ENCODE results near the gene RPL37. TPM values are rescaled to one million over a fixed set of nuclear protein-coding genes. Genes with fewer than 3 reads are reported as not detected.

RPL37 gene
- total RNA-seq, 2 donors from 2014 or later, result 1,411 to 1,439 TPM

GRCh38 chr5:40780199-40780598, 54.8 kb downstream of the RPL37 start:
- Mint-ChIP-seq H3K27ac (no peak overlapping the region), H3K27me3 (ENCODE audit: insufficient read depth) (no peaks in the 10 kb centered on the region), H3K4me1 (peaks cover 12% of the 10 kb centered on the region), H3K36me3 (ENCODE audit: low read depth) (peaks cover 17% of the 10 kb centered on the region), H3K9me3 (no peaks in the 10 kb centered on the region), H3K4me3 (no peak overlapping the region)
- Histone ChIP-seq H3K9ac (ENCODE audit: extremely low read depth, low read length, poor library complexity, severe bottlenecking) (no peak overlapping the region), H3K4me3 (ENCODE audit: low read length) (no peak overlapping the region), H3K9me3 (ENCODE audit: control insufficient read depth, low read length) (no peaks in the 10 kb centered on the region), H3K27me3 (ENCODE audit: control insufficient read depth, insufficient read depth, low read length, poor library complexity, severe bottlenecking) (no peaks in the 10 kb centered on the region), H3K27ac (ENCODE audit: low read depth, low read length) (no peak overlapping the region), H3K36me3 (ENCODE audit: control insufficient read depth, insufficient read depth, low read length) (peaks cover 16% of the 10 kb centered on the region), H3K4me1 (ENCODE audit: control insufficient read depth, insufficient read depth, low read length) (peaks cover 8% of the 10 kb centered on the region)
- WGBS, 2 experiments (ENCODE audit: insufficient coverage in 1 of 2, insufficient read length in 1 of 2), result 92% methylated on average over 3 of the region's 5 CpGs; no CpG with 5 or more reads in 1 of the 2 experiments
- TF ChIP-seq, protein P1, sequence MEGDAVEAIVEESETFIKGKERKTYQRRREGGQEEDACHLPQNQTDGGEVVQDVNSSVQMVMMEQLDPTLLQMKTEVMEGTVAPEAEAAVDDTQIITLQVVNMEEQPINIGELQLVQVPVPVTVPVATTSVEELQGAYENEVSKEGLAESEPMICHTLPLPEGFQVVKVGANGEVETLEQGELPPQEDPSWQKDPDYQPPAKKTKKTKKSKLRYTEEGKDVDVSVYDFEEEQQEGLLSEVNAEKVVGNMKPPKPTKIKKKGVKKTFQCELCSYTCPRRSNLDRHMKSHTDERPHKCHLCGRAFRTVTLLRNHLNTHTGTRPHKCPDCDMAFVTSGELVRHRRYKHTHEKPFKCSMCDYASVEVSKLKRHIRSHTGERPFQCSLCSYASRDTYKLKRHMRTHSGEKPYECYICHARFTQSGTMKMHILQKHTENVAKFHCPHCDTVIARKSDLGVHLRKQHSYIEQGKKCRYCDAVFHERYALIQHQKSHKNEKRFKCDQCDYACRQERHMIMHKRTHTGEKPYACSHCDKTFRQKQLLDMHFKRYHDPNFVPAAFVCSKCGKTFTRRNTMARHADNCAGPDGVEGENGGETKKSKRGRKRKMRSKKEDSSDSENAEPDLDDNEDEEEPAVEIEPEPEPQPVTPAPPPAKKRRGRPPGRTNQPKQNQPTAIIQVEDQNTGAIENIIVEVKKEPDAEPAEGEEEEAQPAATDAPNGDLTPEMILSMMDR (conservative IDR thresholded peaks at IDR 0.05), result no peak
- no peak for DNase-seq

DNA sequence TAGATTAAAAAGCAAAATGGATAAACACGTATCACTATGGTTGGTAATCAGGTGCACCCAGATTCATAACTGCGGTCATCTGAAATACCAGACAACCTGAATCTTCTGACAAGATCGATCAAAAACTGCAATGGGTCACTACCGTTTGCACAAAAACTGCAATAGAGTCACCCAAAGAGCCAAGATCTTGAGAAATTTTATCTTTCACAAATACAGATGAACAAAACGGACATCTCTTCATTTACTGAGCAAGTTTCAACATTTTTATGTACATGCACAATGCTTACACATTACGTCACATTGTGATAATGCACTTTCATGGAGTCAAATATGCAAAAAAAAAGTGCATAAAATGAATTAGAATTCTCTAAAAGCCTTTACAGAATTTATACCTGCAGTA, 55.5 kb downstream of the RPL37 start:
- no peak for DNase-seq
- WGBS, 2 experiments (ENCODE audit: insufficient coverage in 1 of 2, insufficient read length in 1 of 2), result 97 to 99% methylated on average over 6 of the region's 6 CpGs
- no peak overlapping the region for H3K4me3 ChIP-seq (ENCODE audit: low read length)
- no peak overlapping the region for H3K9ac ChIP-seq (ENCODE audit: extremely low read depth, low read length, poor library complexity, severe bottlenecking)
- Mint-ChIP-seq H3K36me3 (ENCODE audit: low read depth) (peaks cover 19% of the 10 kb centered on the region), H3K27me3 (ENCODE audit: insufficient read depth) (no peaks in the 10 kb centered on the region), H3K4me1 (peaks cover 10% of the 10 kb centered on the region), H3K27ac (no peak overlapping the region), H3K4me3 (no peak overlapping the region), H3K9me3 (no peaks in the 10 kb centered on the region)
- H3K27me3 ChIP-seq (ENCODE audit: control insufficient read depth, insufficient read depth, low read length, poor library complexity, severe bottlenecking), result no peaks in the 10 kb centered on the region
- TF ChIP-seq, protein P1 (conservative IDR thresholded peaks at IDR 0.05), result no peak
- H3K9me3 ChIP-seq (ENCODE audit: control insufficient read depth, low read length), result no peaks in the 10 kb centered on the region
- no peak overlapping the region for H3K27ac ChIP-seq (ENCODE audit: low read depth, low read length)
- peaks cover 4% of the 10 kb centered on the region for H3K4me1 ChIP-seq (ENCODE audit: control insufficient read depth, insufficient read depth, low read length)
- H3K36me3 ChIP-seq (ENCODE audit: control insufficient read depth, insufficient read depth, low read length), result peaks cover 23% of the 10 kb centered on the region

DNA sequence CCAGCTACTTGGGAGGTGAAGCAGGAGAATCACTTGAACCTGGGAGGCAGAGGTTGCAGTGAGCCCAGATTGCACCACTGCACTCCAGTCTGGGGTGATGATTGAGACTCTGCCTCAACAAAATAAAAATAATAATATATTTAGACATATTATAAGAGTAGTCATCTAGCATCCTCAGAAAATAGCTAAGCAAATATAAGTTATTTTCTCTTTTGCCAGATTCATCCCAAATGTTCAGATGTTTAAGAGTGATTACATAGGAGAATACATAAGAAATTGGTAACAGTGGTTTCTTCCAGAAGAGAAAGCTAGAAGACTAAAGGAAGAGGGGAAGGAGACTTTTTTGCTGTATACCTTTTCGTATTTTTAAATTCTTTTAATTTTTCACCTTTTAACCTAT, 56.9 kb downstream of the RPL37 start:
- no peak overlapping the region for H3K27ac Mint-ChIP-seq
- WGBS, 2 experiments (ENCODE audit: insufficient coverage in 1 of 2, insufficient read length in 1 of 2), result no CpG with 5 or more reads among the region's 1 CpG

More for the DNA sequence above, 56.9 kb downstream of the RPL37 start:
- Mint-ChIP-seq H3K36me3 (ENCODE audit: low read depth) (peaks cover 27% of the 10 kb centered on the region), H3K9me3 (no peaks in the 10 kb centered on the region), H3K27me3 (ENCODE audit: insufficient read depth) (no peaks in the 10 kb centered on the region), H3K4me3 (no peak overlapping the region), H3K4me1 (peaks cover 9% of the 10 kb centered on the region)
- H3K27me3 ChIP-seq (ENCODE audit: control insufficient read depth, insufficient read depth, low read length, poor library complexity, severe bottlenecking), result no peaks in the 10 kb centered on the region
- peaks cover 37% of the 10 kb centered on the region for H3K36me3 ChIP-seq (ENCODE audit: control insufficient read depth, insufficient read depth, low read length)
- H3K9ac ChIP-seq (ENCODE audit: extremely low read depth, low read length, poor library complexity, severe bottlenecking), result no peak overlapping the region
- H3K4me1 ChIP-seq (ENCODE audit: control insufficient read depth, insufficient read depth, low read length), result no peaks in the 10 kb centered on the region
- H3K9me3 ChIP-seq (ENCODE audit: control insufficient read depth, low read length), result no peaks in the 10 kb centered on the region
- no peak overlapping the region for H3K4me3 ChIP-seq (ENCODE audit: low read length)
- no peak for DNase-seq
- H3K27ac ChIP-seq (ENCODE audit: low read depth, low read length), result no peak overlapping the region
- TF ChIP-seq, protein P1 (conservative IDR thresholded peaks at IDR 0.05), result no peak
